A549 treated with Mapracorat at 1 μM for 4 hours (cell line): Measurements from ENCODE around the gene RNASE11. TPM values are rescaled to one million over a fixed set of nuclear protein-coding genes. Genes with fewer than 3 reads are reported as not detected.

Experiments
- total RNA-seq: library from RNA; stranded (reverse); fragments of 200-300 nt; extraction: Qiagen RNA extraction; gene quantifications from 5 replicates; pipeline ENCODE4 v1.2.3, GENCODE V29; 2022

RNASE11 gene
- not detected in 5 replicates for total RNA-seq

DNA sequence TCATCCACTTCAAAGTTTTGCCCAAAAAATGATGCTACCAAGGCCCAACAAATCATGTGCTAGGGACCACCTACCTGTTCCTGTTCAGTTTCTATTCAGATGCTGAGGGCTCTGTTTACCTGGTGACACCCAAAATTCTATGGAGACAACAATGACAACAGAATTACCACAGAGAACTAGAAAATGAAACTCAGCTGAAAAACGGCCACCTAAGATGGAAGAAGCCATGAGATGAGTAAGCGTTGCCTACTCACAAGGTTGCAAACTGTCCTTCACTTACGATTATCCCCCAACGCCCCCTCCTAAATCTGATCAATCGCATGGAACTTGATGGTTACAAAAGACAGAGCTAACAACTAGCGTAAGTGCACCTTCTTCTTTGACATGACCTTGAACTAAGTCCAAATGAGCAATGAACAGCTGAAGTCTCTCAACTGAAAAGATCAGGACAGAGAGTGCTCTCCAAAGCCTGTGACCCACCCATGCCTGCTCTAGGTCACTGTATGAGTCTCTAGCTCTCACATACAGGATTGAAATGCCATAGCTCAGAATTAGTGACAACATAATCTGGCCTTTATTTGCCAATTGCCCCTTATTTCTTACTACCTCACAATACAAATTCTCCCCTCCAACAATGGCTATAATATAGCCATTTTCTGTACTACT lies at the start of gene RNASE11:
Gene RNASE11, minus strand, starts transcription at position 513 of the 666 bp plus-strand sequence.

DNA sequence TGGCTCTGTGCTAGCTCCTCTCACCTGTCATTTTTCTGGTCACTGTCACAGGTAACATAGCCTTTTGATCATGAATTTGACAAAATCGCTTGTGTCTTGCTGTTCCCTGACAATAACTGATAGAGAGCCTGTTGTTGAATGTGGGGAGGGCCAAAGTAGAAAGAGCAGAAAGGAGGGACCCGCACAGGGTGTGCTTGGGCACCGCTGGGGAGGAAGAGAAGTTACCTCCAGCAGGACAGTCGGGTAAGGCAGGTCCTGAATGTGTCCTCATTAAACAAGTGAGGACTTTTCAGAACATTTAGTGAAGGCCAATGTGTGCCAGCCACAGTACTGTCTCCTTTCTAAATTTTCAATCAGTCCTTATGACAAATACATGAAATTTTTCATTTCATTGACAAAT lies 3.4 kb upstream of the RNASE11 start, which contains the start of gene RNASE12:
Gene RNASE12, minus strand, starts transcription at position 142 of the 400 bp plus-strand sequence. CDS start 653 bp downstream, outside the sequence.

DNA sequence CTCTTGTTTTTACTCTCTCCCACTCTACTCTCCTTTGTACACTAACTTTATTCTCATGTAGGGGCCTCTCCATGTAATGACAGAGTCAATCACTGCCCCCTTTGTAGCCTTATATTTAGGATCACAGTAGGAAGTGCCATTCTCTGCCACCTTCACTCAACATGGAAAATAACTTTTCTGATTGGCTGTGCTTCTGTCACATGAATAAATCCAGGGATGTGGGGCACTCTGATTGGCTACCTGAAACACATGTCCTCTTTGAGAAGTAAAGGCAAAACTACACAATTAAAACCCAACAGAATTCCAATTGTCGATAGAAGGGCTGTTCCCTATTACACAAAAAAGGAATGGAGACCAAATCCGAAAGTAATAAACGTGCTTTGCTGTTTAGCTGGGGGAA lies 26.8 kb downstream of the RNASE11 start, which contains the start of gene RNASE9:
Gene RNASE9, minus strand, starts transcription at position 87 of the 400 bp plus-strand sequence.

Other genes with a start within 250 kb of the RNASE11 start
- gene PARP2, start 244.4 kb downstream of the RNASE11 start, total RNA-seq, result 17.5 to 23.7 TPM (median 18.8 TPM) in 5 replicates
- 8.6 to 11.9 TPM (median 10.5 TPM) in 5 replicates for gene TEP1, start 174.5 kb downstream of the RNASE11 start, total RNA-seq
- not detected in 5 replicates for gene KLHL33, start 151.8 kb downstream of the RNASE11 start, total RNA-seq
- 22.0 to 28.1 TPM (median 24.1 TPM) in 5 replicates for gene OSGEP, start 133.2 kb downstream of the RNASE11 start, total RNA-seq
- 252 to 269 TPM (median 255 TPM) in 5 replicates for gene APEX1, start 132.8 kb downstream of the RNASE11 start, total RNA-seq
- 28.6 to 38.3 TPM (median 32.2 TPM) in 5 replicates for gene PIP4P1, start 126.6 kb downstream of the RNASE11 start, total RNA-seq
- 144 to 181 TPM (median 147 TPM) in 5 replicates for gene PNP, start 118.6 kb downstream of the RNASE11 start, total RNA-seq
- 0.15 to 0.39 TPM (median 0.27 TPM) in 5 replicates for gene RNASE10, start 82.5 kb downstream of the RNASE11 start, total RNA-seq
- gene RNASE9, start 27.0 kb downstream of the RNASE11 start, total RNA-seq, result not detected in 5 replicates
- gene RNASE12, start 3.4 kb upstream of the RNASE11 start, total RNA-seq, result not detected in 5 replicates
- gene OR6S1, start 53.7 kb upstream of the RNASE11 start, total RNA-seq, result not detected in 5 replicates
- gene RNASE4, start 96.6 kb upstream of the RNASE11 start, total RNA-seq, result 6.0 to 9.3 TPM (median 6.5 TPM) in 5 replicates
- gene ANG, start 100.8 kb upstream of the RNASE11 start, total RNA-seq, result 8.6 to 11.0 TPM (median 10.1 TPM) in 5 replicates
- not detected in 5 replicates for gene EDDM3A, start 157.9 kb upstream of the RNASE11 start, total RNA-seq
- gene EDDM3B, start 180.4 kb upstream of the RNASE11 start, total RNA-seq, result not detected in 5 replicates
- not detected in 5 replicates for gene RNASE6, start 193.3 kb upstream of the RNASE11 start, total RNA-seq
- gene RNASE1, start 214.8 kb upstream of the RNASE11 start, total RNA-seq, result not detected in 5 replicates